AG09319 (cell line): ENCODE results near the gene MROH9.

Source experiments
- DNase-seq: peaks from one replicate; pipeline ENCODE4 v3.0.0-alpha.2; 2010; ENCODE audit warnings: low read depth; ENCODE audit errors: extremely low read depth
- CTCF ChIP-seq: IDR thresholded peaks from 2 replicates; pipeline ENCODE4 v1.5.1; 2011; ENCODE audit warnings: low read depth, mild to moderate bottlenecking, inconsistent platforms, low read length, moderate library complexity

MROH9 gene

GRCh38 chr1:170993151-170993550 lies 57.8 kb downstream of the MROH9 start:
- TF ChIP-seq CTCF = no peak
- no peak for DNase-seq

DNA sequence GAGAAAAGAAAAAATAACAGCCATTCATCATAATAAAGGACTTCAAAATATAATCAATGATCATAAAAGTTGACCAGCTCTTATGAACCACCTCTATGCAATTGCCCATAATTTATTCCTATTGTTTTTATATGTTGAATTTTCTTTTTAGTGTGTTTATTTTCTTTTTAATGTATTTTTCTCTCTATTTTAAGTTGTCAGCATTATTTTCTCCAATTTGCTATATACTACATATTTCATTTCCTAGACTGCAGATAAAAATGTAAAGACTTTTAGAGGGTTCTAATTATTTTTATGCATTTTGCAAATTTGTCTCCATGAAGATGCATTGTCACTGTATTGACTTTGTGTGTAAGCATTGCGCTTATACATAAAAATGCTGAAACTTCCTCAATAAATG lies 58.4 kb downstream of the MROH9 start:
- DNase-seq = no peak
- TF ChIP-seq CTCF = no peak

DNA sequence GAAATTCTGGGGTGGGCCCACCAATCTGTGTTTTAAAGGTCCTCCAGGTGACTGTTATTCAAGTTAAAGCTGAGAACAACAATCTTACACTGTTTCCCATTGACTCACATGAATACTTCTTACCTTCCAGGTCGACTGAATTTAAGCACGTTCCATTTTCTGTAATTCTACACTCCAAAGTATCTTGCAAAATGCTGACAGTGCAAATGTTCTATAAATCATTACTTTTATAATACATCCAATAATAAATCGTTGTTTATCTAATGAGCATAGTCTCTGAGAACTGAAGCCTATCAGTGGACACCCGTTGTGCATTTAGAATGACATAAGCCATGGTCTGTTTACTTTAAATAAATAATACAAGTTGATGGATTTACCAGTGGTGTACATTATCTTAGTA lies 79.5 kb downstream of the MROH9 start:
- no peak for TF ChIP-seq CTCF
- DNase-seq = no peak

DNA sequence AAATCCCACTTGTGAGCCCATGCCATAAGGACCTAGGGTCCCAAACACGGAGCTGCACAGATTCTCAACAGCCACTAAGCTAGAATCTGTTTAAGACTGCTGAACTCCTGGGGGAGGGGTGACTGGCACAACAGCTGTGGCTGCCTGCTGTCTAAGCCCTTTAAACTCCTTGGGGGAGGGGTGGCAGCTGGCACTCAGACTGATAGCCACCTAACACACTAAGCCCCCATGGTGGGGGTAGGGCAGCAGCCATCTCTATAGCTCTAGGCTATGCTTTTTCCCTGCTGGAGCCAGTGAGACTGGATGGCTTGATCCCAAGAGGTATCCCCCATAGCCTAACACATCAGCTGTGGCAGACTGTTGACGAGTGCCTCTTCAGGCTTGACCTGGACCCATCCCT lies 82.1 kb downstream of the MROH9 start:
- no peak for TF ChIP-seq CTCF
- DNase-seq = no peak

DNA sequence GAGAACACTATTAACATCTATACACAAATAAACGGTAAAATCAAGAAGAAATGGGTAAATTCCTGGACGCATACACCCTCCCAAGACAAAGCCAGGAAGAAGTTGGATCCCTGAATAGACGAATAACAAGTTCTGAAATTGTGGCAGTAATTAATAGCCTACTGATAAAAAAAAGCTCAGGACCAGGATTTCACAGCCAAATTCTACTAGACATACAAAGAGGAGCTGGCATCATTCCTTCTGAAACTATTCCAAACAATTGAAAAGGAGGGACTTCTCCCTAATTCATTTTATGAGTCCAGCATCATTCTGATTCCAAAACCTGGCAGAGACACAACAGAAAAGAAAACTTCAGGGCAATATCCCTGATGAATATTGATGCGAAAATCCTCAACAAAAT lies 84.6 kb downstream of the MROH9 start:
- no peak for DNase-seq
- no peak for TF ChIP-seq CTCF

- no peak for DNase-seq
Measured at GRCh38 chr1:171032822-171033702, 97.7 kb downstream of the MROH9 start.

More at GRCh38 chr1:171032822-171033702, 97.7 kb downstream of the MROH9 start:
- TF ChIP-seq CTCF = no peak
